Measurements from ENCODE around the gene DLG2. TPM values are rescaled to one million over a fixed set of nuclear protein-coding genes. Genes with fewer than 3 reads are reported as not detected.

The DLG2 gene
- total and polyA plus RNA-seq, 2 donors (not counting 3 experiments of a cell fraction or from before 2014, with no cell fraction given), result 0.15 to 1.1 TPM

DNA sequence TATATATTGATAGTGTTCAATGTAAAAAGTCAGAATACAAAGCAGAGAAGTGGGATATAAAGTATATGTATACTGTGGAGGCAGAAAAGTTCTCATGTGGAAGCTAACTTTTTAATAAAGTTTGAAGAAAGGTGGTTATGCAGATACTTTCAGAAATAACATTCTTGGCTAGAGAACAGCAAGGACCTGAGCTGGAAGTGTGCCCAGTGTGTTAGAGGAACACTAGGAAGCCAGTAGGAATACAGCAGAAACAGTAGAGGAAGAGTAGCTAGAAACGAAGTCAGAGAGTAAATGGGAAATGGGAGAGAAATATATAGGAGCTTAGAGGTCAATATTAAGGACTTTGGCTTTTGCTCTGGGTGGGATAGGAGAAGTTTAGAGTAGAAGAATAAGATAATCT lies 1876.1 kb downstream of the DLG2 start:
- no peak overlapping the region for H3K9ac ChIP-seq (replicated peaks; ENCODE audit: extremely low read depth, insufficient read depth, low read length)
- no peak overlapping the region for H3K4me2 ChIP-seq (ENCODE audit: insufficient read depth, low read length)
- no peaks in the 10 kb centered on the region for H3K27me3 ChIP-seq (ENCODE audit: control insufficient read depth in 2 of 2, insufficient read depth in 2 of 2, low read length in 2 of 2)
- TF ChIP-seq FOS (IDR thresholded peaks at IDR 0.05; ENCODE audit: borderline replicate concordance, insufficient read depth, low read length) (no peak), POLR2A (IDR thresholded peaks at IDR 0.05; ENCODE audit: low read depth, low read length) (no peak), MYC (IDR thresholded peaks at IDR 0.05; ENCODE audit: low read depth, low read length) (no peak), JUN (IDR thresholded peaks at IDR 0.05; ENCODE audit: borderline replicate concordance, insufficient read depth, insufficient read length, low read depth) (no peak), POLR2AphosphoS5 (IDR thresholded peaks at IDR 0.05; ENCODE audit: insufficient read depth, low read depth, low read length) (no peak), GATA2 (IDR thresholded peaks at IDR 0.05; ENCODE audit: insufficient read depth, insufficient read length, low read depth, low read length) (no peak), EZH2 (IDR thresholded peaks at IDR 0.05; ENCODE audit: borderline replicate concordance, low read depth, low read length, severe bottlenecking) (no peak)
- TF ChIP-seq, protein P1, sequence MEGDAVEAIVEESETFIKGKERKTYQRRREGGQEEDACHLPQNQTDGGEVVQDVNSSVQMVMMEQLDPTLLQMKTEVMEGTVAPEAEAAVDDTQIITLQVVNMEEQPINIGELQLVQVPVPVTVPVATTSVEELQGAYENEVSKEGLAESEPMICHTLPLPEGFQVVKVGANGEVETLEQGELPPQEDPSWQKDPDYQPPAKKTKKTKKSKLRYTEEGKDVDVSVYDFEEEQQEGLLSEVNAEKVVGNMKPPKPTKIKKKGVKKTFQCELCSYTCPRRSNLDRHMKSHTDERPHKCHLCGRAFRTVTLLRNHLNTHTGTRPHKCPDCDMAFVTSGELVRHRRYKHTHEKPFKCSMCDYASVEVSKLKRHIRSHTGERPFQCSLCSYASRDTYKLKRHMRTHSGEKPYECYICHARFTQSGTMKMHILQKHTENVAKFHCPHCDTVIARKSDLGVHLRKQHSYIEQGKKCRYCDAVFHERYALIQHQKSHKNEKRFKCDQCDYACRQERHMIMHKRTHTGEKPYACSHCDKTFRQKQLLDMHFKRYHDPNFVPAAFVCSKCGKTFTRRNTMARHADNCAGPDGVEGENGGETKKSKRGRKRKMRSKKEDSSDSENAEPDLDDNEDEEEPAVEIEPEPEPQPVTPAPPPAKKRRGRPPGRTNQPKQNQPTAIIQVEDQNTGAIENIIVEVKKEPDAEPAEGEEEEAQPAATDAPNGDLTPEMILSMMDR (IDR thresholded peaks at IDR 0.05; ENCODE audit: extremely low read depth in 1 of 2, insufficient read depth in 1 of 2, low read depth in 1 of 2, low read length in 2 of 2), result no peak
- TF ChIP-seq, protein P2, sequence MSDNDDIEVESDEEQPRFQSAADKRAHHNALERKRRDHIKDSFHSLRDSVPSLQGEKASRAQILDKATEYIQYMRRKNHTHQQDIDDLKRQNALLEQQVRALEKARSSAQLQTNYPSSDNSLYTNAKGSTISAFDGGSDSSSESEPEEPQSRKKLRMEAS (IDR thresholded peaks at IDR 0.05; ENCODE audit: insufficient read depth, insufficient read length), result no peak
- H3K27ac ChIP-seq (ENCODE audit: insufficient read depth, low read depth, low read length), result no peak overlapping the region
- no peaks in the 10 kb centered on the region for H3K4me1 ChIP-seq (ENCODE audit: control insufficient read depth, extremely low read depth, insufficient read depth, low read length)
- DNase-seq (ENCODE audit: low read depth, low spot score) (no peak), FAIRE-seq (no peak)
- no peaks in the 10 kb centered on the region for H3K9me3 ChIP-seq (replicated peaks; ENCODE audit: control insufficient read depth, insufficient read depth, low read length)
- dilution Hi-C loops (cut with MboI; ENCODE audit: extremely low pct_ligation_motif_present, low sequenced_read_pairs), result no loop called here
- CTCF ChIA-PET, result interaction anchor here (0.6 kb wide), 1 partner anchor 755 kb away, joined by 3 read pairs; no protein-coding TSS in a partner anchor
- H2AFZ ChIP-seq (ENCODE audit: low read depth, low read length), result no peak overlapping the region
- intact Hi-C loops (cut with micrococcal nuclease), result no loop called here
- H3K79me2 ChIP-seq (ENCODE audit: control insufficient read depth, insufficient read depth, low read length), result no peaks in the 10 kb centered on the region
- no peak overlapping the region for H3K4me3 ChIP-seq (replicated peaks in 1 of 3; ENCODE audit: insufficient read depth in 1 of 3, low read depth in 1 of 3, low read length in 3 of 3)
- BruUV-seq (replicated peaks), result no TSS peak
- no peaks in the 10 kb centered on the region for H3K36me3 ChIP-seq (ENCODE audit: control insufficient read depth in 2 of 2, extremely low read depth in 1 of 2, insufficient read depth in 2 of 2, low read length in 2 of 2)
- POLR2A ChIA-PET, result no interaction called here
- no peaks in the 10 kb centered on the region for H3K9me1 ChIP-seq (replicated peaks; ENCODE audit: control insufficient read depth, extremely low read depth, insufficient read depth, low read length)
- H4K20me1 ChIP-seq (replicated peaks; ENCODE audit: control insufficient read depth, extremely low read depth, insufficient read depth, low read length), result no peaks in the 10 kb centered on the region
